Transverse colon (tissue), 3 donors: ENCODE data around the gene C20orf202.

Experiments used
- CTCF ChIP-seq, 5 experiments: fragments of 200-600 bp in 3 of 5; fragments of 450-650 bp in 2 of 5; sonication (generic) in 3 of 5; IDR thresholded peaks; 1 replicate in 2 of 5; 2 replicates in 3 of 5; pipeline ENCODE4 v1.5.1; 2016 to 2017; ENCODE audit warnings: antibody characterized with exemption in 5 of 5, inconsistent platforms in 3 of 5, mild to moderate bottlenecking in 2 of 5, moderate library complexity in 1 of 5
- POLR2A ChIP-seq: fragments of 450-650 bp; IDR thresholded peaks from one replicate; pipeline ENCODE4 v1.6.1; 2016; ENCODE audit warnings: antibody characterized with exemption, mild to moderate bottlenecking, moderate library complexity

- TF ChIP-seq POLR2A (no peak), CTCF (IDR thresholded peaks at IDR 0.05) (no peak)
These were observed 39.3 kb downstream of the C20orf202 start for GRCh38 chr20:1242530-1242929.
